Liver (tissue), 9 donors: ENCODE data around the gene USP5. TPM values are rescaled to one million over a fixed set of nuclear protein-coding genes. Genes with fewer than 3 reads are reported as not detected.

ENCODE experiments used
- DNase-seq: peaks from one replicate; pipeline ENCODE4 v3.0.0-alpha.2; 2017; ENCODE audit warnings: low spot score
- H3K27ac ChIP-seq, 2 donors: one replicate each; pipeline ENCODE4 v1.7.0; 2013; ENCODE audit warnings: inconsistent platforms in 2 of 2, low read length in 2 of 2, control low read depth in 1 of 2, low read depth in 1 of 2, mild to moderate bottlenecking in 1 of 2
- H3K27me3 ChIP-seq, 4 donors: one replicate each; pipeline versions ENCODE4 v1.6.1 to v1.7.0; 2013; ENCODE audit warnings: low read length in 3 of 4, inconsistent platforms in 1 of 4, mild to moderate bottlenecking in 1 of 4, moderate library complexity in 1 of 4; ENCODE audit not compliant: control insufficient read depth in 4 of 4, insufficient read depth in 4 of 4
- H3K36me3 ChIP-seq, 4 donors: one replicate each; pipeline versions ENCODE4 v1.6.1 to v1.7.0; 2013; ENCODE audit warnings: low read length in 3 of 4, mild to moderate bottlenecking in 3 of 4, low read depth in 1 of 4, moderate library complexity in 1 of 4; ENCODE audit not compliant: control insufficient read depth in 4 of 4, insufficient read depth in 3 of 4
- H3K4me1 ChIP-seq, 4 donors: one replicate each; pipeline versions ENCODE4 v1.6.1 to v1.7.0; 2013; ENCODE audit warnings: low read length in 3 of 4, mild to moderate bottlenecking in 3 of 4, moderate library complexity in 1 of 4; ENCODE audit not compliant: control insufficient read depth in 4 of 4, insufficient read depth in 4 of 4
- H3K4me3 ChIP-seq, 3 donors: one replicate each; pipeline versions ENCODE4 v1.6.1 to v1.7.0; 2013; ENCODE audit warnings: low read length in 3 of 3, control low read depth in 1 of 3, low read depth in 1 of 3, mild to moderate bottlenecking in 1 of 3
- H3K9ac ChIP-seq, 2 donors: one replicate each; pipeline ENCODE4 v1.7.0; 2013; ENCODE audit warnings: low read length in 2 of 2, mild to moderate bottlenecking in 2 of 2, moderate library complexity in 2 of 2, control low read depth in 1 of 2, low read depth in 1 of 2
- H3K9me3 ChIP-seq, 4 donors: one replicate each; pipeline versions ENCODE4 v1.6.1 to v1.7.0; 2013; ENCODE audit warnings: low read length in 3 of 4; ENCODE audit not compliant: control insufficient read depth in 4 of 4
- ATF3 ChIP-seq: IDR thresholded peaks from 2 replicates; pipeline ENCODE4 v1.6.1; 2016; ENCODE audit warnings: antibody characterized with exemption
- EGR1 ChIP-seq, 2 donors: IDR thresholded peaks; 2 replicates each; pipeline ENCODE4 v1.6.1; 2016 to 2018; ENCODE audit warnings: antibody characterized with exemption in 2 of 2, low read depth in 2 of 2
- FOXA1 ChIP-seq: IDR thresholded peaks from 2 replicates; pipeline ENCODE4 v1.6.1; 2016; ENCODE audit warnings: antibody characterized with exemption
- FOXA2 ChIP-seq: IDR thresholded peaks from 2 replicates; pipeline ENCODE4 v1.6.1; 2016; ENCODE audit warnings: antibody characterized with exemption
- GABPA ChIP-seq, 2 donors: IDR thresholded peaks in 1 of 2; conservative IDR thresholded peaks in 1 of 2; 2 replicates each; pipeline ENCODE4 v1.6.1; 2016; ENCODE audit warnings: antibody characterized with exemption in 2 of 2, mild to moderate bottlenecking in 1 of 2, moderate library complexity in 1 of 2
- HNF4A ChIP-seq, 2 donors: conservative IDR thresholded peaks; 2 replicates each; pipeline ENCODE4 v1.6.1; 2016; ENCODE audit warnings: antibody characterized with exemption in 2 of 2, mild to moderate bottlenecking in 2 of 2
- HNF4G ChIP-seq: IDR thresholded peaks from 2 replicates; pipeline ENCODE4 v1.6.1; 2016; ENCODE audit warnings: antibody characterized with exemption
- JUND ChIP-seq, 2 donors: IDR thresholded peaks; 2 replicates each; pipeline ENCODE4 v1.6.1; 2016; ENCODE audit warnings: antibody characterized with exemption in 2 of 2
- NR2F2 ChIP-seq: IDR thresholded peaks from 2 replicates; pipeline ENCODE4 v1.6.1; 2016; ENCODE audit warnings: antibody characterized with exemption
- RAD21 ChIP-seq, 2 donors: IDR thresholded peaks; 2 replicates each; pipeline ENCODE4 v1.6.1; 2016; ENCODE audit warnings: antibody characterized with exemption in 2 of 2, mild to moderate bottlenecking in 2 of 2
- REST ChIP-seq: IDR thresholded peaks from 2 replicates; pipeline ENCODE4 v1.6.1; 2016; ENCODE audit warnings: antibody characterized with exemption, mild to moderate bottlenecking
- RXRA ChIP-seq, 2 donors: IDR thresholded peaks; 2 replicates each; pipeline ENCODE4 v1.6.1; 2017 to 2018; ENCODE audit warnings: antibody characterized with exemption in 2 of 2, mild to moderate bottlenecking in 1 of 2
- SP1 ChIP-seq: IDR thresholded peaks from 2 replicates; pipeline ENCODE4 v1.6.1; 2018; ENCODE audit warnings: antibody characterized with exemption, mild to moderate bottlenecking
- TAF1 ChIP-seq: conservative IDR thresholded peaks from 2 replicates; pipeline ENCODE4 v1.6.1; 2016; ENCODE audit warnings: antibody characterized with exemption, mild to moderate bottlenecking
- YY1 ChIP-seq: IDR thresholded peaks from 2 replicates; pipeline ENCODE4 v1.6.1; 2016; ENCODE audit warnings: antibody characterized with exemption, mild to moderate bottlenecking
- ZBTB33 ChIP-seq: IDR thresholded peaks from 2 replicates; pipeline ENCODE4 v1.6.1; 2016; ENCODE audit warnings: antibody characterized with exemption
- WGBS: extraction: QIAGEN DNeasy Blood & Tissue Kit; methylation state at CpG from one replicate; pipeline ENCODE4 v1.1.7; 2013; 5-methylcytosine and 5-hydroxymethylcytosine counted together
- polyA plus RNA-seq, 2 donors: library from polyadenylated mRNA; stranded (reverse) in 1 of 2; unstranded in 1 of 2; fragments of 200-250 nt in 1 of 2; fragments of >200 nt in 1 of 2; fragmentation: Nextera tagmentation in 1 of 2; extraction: Ambion mirVana in 1 of 2; gene quantifications; one replicate each; pipeline versions ENCODE4 v1.2.1 to v1.2.3, GENCODE V29; 2013 to 2015
- total RNA-seq, 2 donors: library from RNA; depleted of rRNA; stranded (reverse); fragments of >200 nt; gene quantifications; one replicate each; pipeline ENCODE4 v1.2.3, GENCODE V29; 2014
- TF ChIP-seq, protein P1 (sequence below): IDR thresholded peaks from 2 replicates; pipeline ENCODE4 v1.6.1; 2016; ENCODE audit warnings: antibody characterized with exemption
- TF ChIP-seq, protein P2 (sequence below): fragments of 150-350 bp; IDR thresholded peaks from 2 replicates; pipeline ENCODE4 v1.5.1; 2017; ENCODE audit warnings: improper control_type of control experiment, low read depth, low read length; ENCODE audit not compliant: missing input control
- donor health status: healthy.
- donor health status: healthy.
- donor health status: healthy.
- donor health status: healthy.
- donor health status: healthy.

Gene USP5
- total and polyA plus RNA-seq, 4 donors = 15.2 to 41.0 (median 35.7) TPM

DNA sequence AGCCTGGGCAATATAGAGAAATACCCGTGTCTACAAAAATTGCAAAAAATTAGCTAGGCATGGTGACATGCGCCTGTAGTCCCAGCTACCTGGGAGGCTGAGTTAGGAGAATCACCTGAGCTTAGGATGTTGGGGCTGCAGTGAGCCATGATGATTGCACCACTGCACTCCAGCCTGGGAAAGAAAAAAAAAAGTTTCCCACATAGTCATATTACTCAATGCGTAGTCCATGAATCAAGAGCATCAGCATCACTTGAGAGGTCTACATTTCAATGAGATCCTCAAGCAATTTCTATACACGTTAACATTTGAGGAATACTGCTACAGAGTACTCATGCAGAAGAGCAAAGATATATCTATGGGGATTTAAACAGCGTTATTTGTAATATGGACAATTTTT is 47.5 kb downstream of the USP5 start:
- no peaks in the 10 kb centered on the region for H3K36me3 ChIP-seq
- 77% methylated on average over 5 of the region's 5 CpGs for WGBS
- no peak for TF ChIP-seq ZBTB33
- no peak for TF ChIP-seq ATF3
- TF ChIP-seq RXRA (IDR thresholded peaks at IDR 0.05) = no peak
- no peak for TF ChIP-seq JUND (IDR thresholded peaks at IDR 0.05)
- TF ChIP-seq NR2F2 = no peak
- TF ChIP-seq SP1 = no peak
- TF ChIP-seq HNF4A (conservative IDR thresholded peaks at IDR 0.05) = no peak
- no peak for TF ChIP-seq GABPA (IDR thresholded peaks at IDR 0.05 in 1 of 2, conservative IDR thresholded peaks at IDR 0.05 in 1 of 2)
- TF ChIP-seq YY1 = no peak
- no peak for TF ChIP-seq EGR1 (IDR thresholded peaks at IDR 0.05; ENCODE audit: low read depth in 2 of 2)
- TF ChIP-seq HNF4G = no peak
- TF ChIP-seq REST = no peak
- TF ChIP-seq, protein P1, sequence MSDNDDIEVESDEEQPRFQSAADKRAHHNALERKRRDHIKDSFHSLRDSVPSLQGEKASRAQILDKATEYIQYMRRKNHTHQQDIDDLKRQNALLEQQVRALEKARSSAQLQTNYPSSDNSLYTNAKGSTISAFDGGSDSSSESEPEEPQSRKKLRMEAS = no peak
- no peak for TF ChIP-seq TAF1
- TF ChIP-seq RAD21 (IDR thresholded peaks at IDR 0.05) = no peak
- TF ChIP-seq FOXA2 = no peak
- no peak for TF ChIP-seq FOXA1
- TF ChIP-seq, protein P2, sequence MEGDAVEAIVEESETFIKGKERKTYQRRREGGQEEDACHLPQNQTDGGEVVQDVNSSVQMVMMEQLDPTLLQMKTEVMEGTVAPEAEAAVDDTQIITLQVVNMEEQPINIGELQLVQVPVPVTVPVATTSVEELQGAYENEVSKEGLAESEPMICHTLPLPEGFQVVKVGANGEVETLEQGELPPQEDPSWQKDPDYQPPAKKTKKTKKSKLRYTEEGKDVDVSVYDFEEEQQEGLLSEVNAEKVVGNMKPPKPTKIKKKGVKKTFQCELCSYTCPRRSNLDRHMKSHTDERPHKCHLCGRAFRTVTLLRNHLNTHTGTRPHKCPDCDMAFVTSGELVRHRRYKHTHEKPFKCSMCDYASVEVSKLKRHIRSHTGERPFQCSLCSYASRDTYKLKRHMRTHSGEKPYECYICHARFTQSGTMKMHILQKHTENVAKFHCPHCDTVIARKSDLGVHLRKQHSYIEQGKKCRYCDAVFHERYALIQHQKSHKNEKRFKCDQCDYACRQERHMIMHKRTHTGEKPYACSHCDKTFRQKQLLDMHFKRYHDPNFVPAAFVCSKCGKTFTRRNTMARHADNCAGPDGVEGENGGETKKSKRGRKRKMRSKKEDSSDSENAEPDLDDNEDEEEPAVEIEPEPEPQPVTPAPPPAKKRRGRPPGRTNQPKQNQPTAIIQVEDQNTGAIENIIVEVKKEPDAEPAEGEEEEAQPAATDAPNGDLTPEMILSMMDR = no peak
- H3K4me1 ChIP-seq = peaks cover 0 to 3% (median 2%) of the 10 kb centered on the region in 4 donors
- no peaks in the 10 kb centered on the region for H3K27me3 ChIP-seq
- DNase-seq = no peak
- no peak overlapping the region for H3K27ac ChIP-seq
- no peak overlapping the region for H3K4me3 ChIP-seq
- H3K9ac ChIP-seq = no peak overlapping the region
- H3K9me3 ChIP-seq = no peaks in the 10 kb centered on the region
